A549 (cell line): Measurements from ENCODE around the gene MPC1. TPM values are rescaled to one million over a fixed set of nuclear protein-coding genes. Genes with fewer than 3 reads are reported as not detected.

ENCODE experiments used
- ATAC-seq, 2 experiments: fragments of 200-7000 bp in 1 of 2; fragments of >200 bp in 1 of 2; cut with Nextera tagmentation in 1 of 2; cut with Tn5 transposase in 1 of 2; 3 replicates each; pipeline versions ENCODE4 v1.8.0 to v1.9.1; 2018 to 2020; ENCODE audit warnings: mild to moderate bottlenecking in 1 of 2, moderate library complexity in 1 of 2
- CTCF ChIA-PET: fragments of 300-600 bp; sonication (Branson Sonifier 250); formaldehyde crosslinking; extraction: SDS; loops from one replicate; lab custom pipeline; 2021; ENCODE audit warnings: antibody characterized with exemption, inconsistent platforms; lab: Yijun Ruan, JAX
- POLR2A ChIA-PET: fragments of 350-600 bp; formaldehyde crosslinking; extraction: SDS; loops from one replicate; lab custom pipeline; 2021; ENCODE audit warnings: antibody characterized with exemption, inconsistent platforms; lab: Yijun Ruan, JAX
- DNase-seq, 2 experiments: peaks; one replicate each; pipeline versions ENCODE4 v3.0.0 to v3.0.0-alpha.2; 2011 to 2016; ENCODE audit warnings: low read depth in 1 of 2, low spot score in 1 of 2
- FAIRE-seq: peaks from 2 replicates; lab custom pipeline; 2011; peaks lifted over from hg19 to GRCh38; lab: Jason Lieb, UNC
- H3K27ac ChIP-seq, 2 experiments: fragments of >200 bp; sonication (Bioruptor Twin); formaldehyde crosslinking; 3 replicates each; pipeline ENCODE4 v1.5.1; 2016 to 2017
- H3K4me1 ChIP-seq: fragments of >200 bp; sonication (Bioruptor Twin); formaldehyde crosslinking; 3 replicates; pipeline ENCODE4 v1.6.1; 2016
- H3K4me2 ChIP-seq: fragments of >200 bp; sonication (Bioruptor Twin); formaldehyde crosslinking; 3 replicates; pipeline ENCODE4 v1.6.1; 2016
- H3K4me3 ChIP-seq: fragments of >200 bp; sonication (Bioruptor Twin); formaldehyde crosslinking; 3 replicates; pipeline ENCODE4 v1.5.1; 2016
- H3K9me3 ChIP-seq: fragments of >200 bp; sonication (Bioruptor Twin); formaldehyde crosslinking; 3 replicates; pipeline ENCODE4 v1.6.1; 2016
- BCL3 ChIP-seq: fragments of >200 bp; sonication (Bioruptor Twin); formaldehyde crosslinking; IDR thresholded peaks from 3 replicates; pipeline ENCODE4 v1.6.1; 2016
- CBX2 ChIP-seq: fragments of 200-600 bp; sonication (generic); IDR thresholded peaks from 2 replicates; pipeline ENCODE4 v1.6.1; 2016; ENCODE audit warnings: low read depth, mild to moderate bottlenecking, borderline replicate concordance
- CHD2 ChIP-seq: fragments of 150-350 bp; IDR thresholded peaks from 2 replicates; pipeline ENCODE4 v1.6.1; 2014; ENCODE audit warnings: low read length; ENCODE audit not compliant: partially characterized antibody
- CTCF ChIP-seq: fragments of >200 bp; sonication (Bioruptor Twin); formaldehyde crosslinking; IDR thresholded peaks from 3 replicates; pipeline ENCODE4 v1.5.1; 2016
- EP300 ChIP-seq, 2 experiments: fragments of >200 bp; sonication (Bioruptor Twin); formaldehyde crosslinking; IDR thresholded peaks; 2 replicates in 1 of 2; 3 replicates in 1 of 2; pipeline ENCODE4 v1.6.1; 2016 to 2017
- FOSL2 ChIP-seq, 2 experiments: fragments of 450-650 bp in 1 of 2; fragments of >200 bp in 1 of 2; sonication (Bioruptor Twin) in 1 of 2; formaldehyde crosslinking; IDR thresholded peaks; 2 replicates each; pipeline versions ENCODE4 v1.5.0 to v1.6.1; 2016 to 2020; ENCODE audit warnings: mild to moderate bottlenecking in 1 of 2, moderate library complexity in 1 of 2
- FOXS1 ChIP-seq: fragments of 250-450 bp; sonication (Bioruptor Pico); IDR thresholded peaks from 2 replicates; pipeline ENCODE4 v1.5.0; 2020; ENCODE audit warnings: mild to moderate bottlenecking, moderate library complexity
- HOXA7 ChIP-seq: fragments of 250-450 bp; sonication (Bioruptor Pico); IDR thresholded peaks from 2 replicates; pipeline ENCODE4 v1.5.0; 2020; ENCODE audit warnings: mild to moderate bottlenecking, moderate library complexity
- HOXB13 ChIP-seq: fragments of 250-450 bp; sonication (Bioruptor Pico); IDR thresholded peaks from 2 replicates; pipeline ENCODE4 v1.5.0; 2020; ENCODE audit warnings: low read depth, mild to moderate bottlenecking, moderate library complexity
- JUN ChIP-seq, 2 experiments: fragments of >200 bp; sonication (Bioruptor Twin); formaldehyde crosslinking; IDR thresholded peaks; 2 replicates in 1 of 2; 3 replicates in 1 of 2; pipeline ENCODE4 v1.6.1; 2016 to 2017
- MYC ChIP-seq: IDR thresholded peaks from 2 replicates; pipeline ENCODE4 v1.6.1; 2012; ENCODE audit warnings: mild to moderate bottlenecking, inconsistent platforms, low read length, improper control_type of control experiment, borderline replicate concordance
- NFE2L2 ChIP-seq: fragments of 150-350 bp; conservative IDR thresholded peaks from 2 replicates; pipeline ENCODE4 v1.6.1; 2014; ENCODE audit warnings: low read length
- NPAS2 ChIP-seq: fragments of 250-450 bp; sonication (Bioruptor Pico); IDR thresholded peaks from 2 replicates; pipeline ENCODE4 v1.8.0; 2022; ENCODE audit warnings: mild to moderate bottlenecking, moderate library complexity, borderline replicate concordance
- NR3C1 ChIP-seq: fragments of >200 bp; sonication (Bioruptor Twin); formaldehyde crosslinking; IDR thresholded peaks from 3 replicates; pipeline ENCODE4 v1.6.1; 2017
- POLR2A ChIP-seq: IDR thresholded peaks from 2 replicates; pipeline ENCODE4 v1.6.1; 2012; ENCODE audit warnings: mild to moderate bottlenecking, low read length
- RAD21 ChIP-seq, 2 experiments: fragments of >200 bp in 1 of 2; sonication (Bioruptor Twin) in 1 of 2; formaldehyde crosslinking in 1 of 2; IDR thresholded peaks in 1 of 2; conservative IDR thresholded peaks in 1 of 2; 2 replicates in 1 of 2; 3 replicates in 1 of 2; pipeline ENCODE4 v1.6.1; 2012 to 2018; ENCODE audit warnings: inconsistent platforms in 1 of 2
- RFX5 ChIP-seq: fragments of 450-650 bp; IDR thresholded peaks from 2 replicates; pipeline ENCODE4 v1.7.1; 2014; ENCODE audit warnings: antibody characterized with exemption, mild to moderate bottlenecking, moderate library complexity
- RNF2 ChIP-seq: fragments of 200-600 bp; sonication (generic); IDR thresholded peaks from 2 replicates; pipeline ENCODE4 v1.6.1; 2016; ENCODE audit warnings: low read depth, mild to moderate bottlenecking, antibody characterized with exemption, moderate library complexity, borderline replicate concordance
- SMC3 ChIP-seq: fragments of >200 bp; sonication (Bioruptor Twin); formaldehyde crosslinking; IDR thresholded peaks from 3 replicates; pipeline ENCODE4 v1.6.1; 2018; ENCODE audit warnings: inconsistent platforms
- TP53 ChIP-seq: fragments of 250-450 bp; sonication (Bioruptor Pico); IDR thresholded peaks from 2 replicates; pipeline ENCODE4 v1.5.0; 2021; ENCODE audit warnings: mild to moderate bottlenecking, moderate library complexity
- USF2 ChIP-seq: fragments of 450-650 bp; IDR thresholded peaks from 2 replicates; pipeline ENCODE4 v1.6.1; 2014; ENCODE audit warnings: antibody characterized with exemption
- ZC3H11A ChIP-seq: fragments of 450-650 bp; IDR thresholded peaks from 2 replicates; pipeline ENCODE4 v1.6.1; 2014; ENCODE audit warnings: antibody characterized with exemption, mild to moderate bottlenecking
- ZNF302 ChIP-seq: fragments of 250-450 bp; sonication (Bioruptor Pico); IDR thresholded peaks from 2 replicates; pipeline ENCODE4 v1.9.0; 2021; ENCODE audit warnings: inconsistent platforms, mild to moderate bottlenecking, moderate library complexity
- ZSCAN20 ChIP-seq: fragments of 250-450 bp; sonication (Bioruptor Pico); IDR thresholded peaks from 2 replicates; pipeline ENCODE4 v1.8.0; 2022; ENCODE audit warnings: mild to moderate bottlenecking, moderate library complexity
- WGBS: methylation state at CpG from one replicate; pipeline ENCODE4 v1.1.6; 2017; ENCODE audit errors: missing lambda C conversion rate; 5-methylcytosine and 5-hydroxymethylcytosine counted together
- polyA plus RNA-seq, 4 experiments: library from polyadenylated mRNA; depleted of rRNA in 3 of 4; stranded (reverse); fragments of >200 nt; fragmentation: RNase III in 1 of 4; extraction: RNeasy Plus Mini Kit Qiagen cat#74134 plus additional on column Dnase treatment in 1 of 4; gene quantifications; 2 replicates in 3 of 4; 3 replicates in 1 of 4; pipeline ENCODE4 v1.2.3, GENCODE V29; 2011 to 2017

The MPC1 gene
- polyA plus RNA-seq, 2 of the 4 experiments (the other 2 are of a cell fraction), result 4.4 to 7.7 TPM

DNA sequence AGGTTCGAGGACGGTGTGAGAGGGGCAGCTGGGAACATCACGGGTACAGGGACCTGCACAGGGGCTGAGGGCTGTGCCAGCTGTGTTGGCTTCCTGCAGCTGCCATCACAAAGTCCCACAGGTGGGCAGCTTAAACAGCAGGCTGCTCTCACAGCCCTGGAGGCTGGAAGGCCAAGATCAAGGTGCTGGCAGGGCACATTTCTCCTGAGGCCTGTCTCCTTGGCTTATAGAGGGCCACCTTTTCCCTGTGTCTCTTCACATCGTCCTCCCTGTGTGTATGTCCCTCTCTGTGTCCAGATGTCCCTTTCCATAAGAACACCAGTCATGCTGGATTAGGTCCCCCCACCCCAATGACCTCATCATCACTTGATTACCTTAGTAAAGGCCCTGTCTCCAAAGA, 15.1 kb upstream of the MPC1 start:
- H3K4me2 ChIP-seq, result no peak overlapping the region
- no peaks in the 10 kb centered on the region for H3K4me1 ChIP-seq
- ChIA-PET CTCF (interaction anchor here (0.6 to 5.1 kb wide), 4 partner anchors 12 to 241 kb away, joined by 3 to 45 read pairs (median 13); no protein-coding TSS in a partner anchor), POLR2A (no interaction called here)
- no peak for FAIRE-seq
- DNase-seq, result no peak
- ATAC-seq, result no peak
- no peak for TF ChIP-seq FOXS1 (CRISPR knock-in tag)
- no peak for TF ChIP-seq TP53 (CRISPR knock-in tag)
- no peak for TF ChIP-seq POLR2A
- no peak for TF ChIP-seq RNF2
- TF ChIP-seq BCL3, result no peak
- TF ChIP-seq NR3C1, result no peak
- no peak for TF ChIP-seq CTCF
- TF ChIP-seq RAD21 (conservative IDR thresholded peaks at IDR 0.05 in 1 of 2, IDR thresholded peaks at IDR 0.05 in 1 of 2), result no peak
- no peak for TF ChIP-seq ZNF302 (CRISPR knock-in tag)
- no peak for TF ChIP-seq NFE2L2
- TF ChIP-seq HOXA7, result no peak
- no peak for TF ChIP-seq CHD2
- no peak for TF ChIP-seq HOXB13 (CRISPR knock-in tag)
- no peaks in the 10 kb centered on the region for H3K9me3 ChIP-seq
- H3K27ac ChIP-seq, result no peak overlapping the region
- WGBS, result 0% methylated on average over 1 of the region's 4 CpGs
- no peak overlapping the region for H3K4me3 ChIP-seq

DNA sequence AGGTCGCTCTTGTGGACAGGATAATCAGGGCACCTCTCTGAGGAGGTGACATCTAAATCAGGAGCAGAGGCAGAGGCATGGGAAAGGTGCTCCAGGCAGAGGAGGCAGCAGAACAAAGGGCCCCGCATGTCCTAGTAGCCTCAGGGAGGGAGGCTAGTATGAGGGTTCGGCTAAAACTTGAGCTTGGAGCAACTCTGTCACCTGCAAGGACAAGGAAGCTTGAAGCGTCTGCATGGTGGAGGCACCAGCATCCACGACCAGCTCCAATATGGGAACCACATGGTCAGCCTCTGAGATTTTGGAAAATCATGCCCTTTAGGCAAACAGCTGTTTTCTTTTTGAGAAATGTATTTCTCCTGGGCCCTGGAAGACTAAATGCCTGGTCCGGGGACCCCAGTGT, 13.0 kb upstream of the MPC1 start:
- Histone ChIP-seq H3K4me3 (no peak overlapping the region), H3K4me1 (no peaks in the 10 kb centered on the region), H3K9me3 (no peaks in the 10 kb centered on the region), H3K4me2 (no peak overlapping the region), H3K27ac (no peak overlapping the region)
- DNase-seq (no peak), FAIRE-seq (no peak), ATAC-seq (no peak)
- CTCF ChIA-PET, result interaction anchor here (2.4 kb wide), 1 partner anchor 120 kb away, joined by 7 read pairs; no protein-coding TSS in a partner anchor
- TF ChIP-seq RNF2, result no peak
- TF ChIP-seq SMC3, result no peak
- no peak for TF ChIP-seq JUN (IDR thresholded peaks at IDR 0.05)
- no peak for TF ChIP-seq FOSL2 (IDR thresholded peaks at IDR 0.05)
- TF ChIP-seq FOSL2 (CRISPR knock-in tag; IDR thresholded peaks at IDR 0.05), result no peak
- no peak for TF ChIP-seq ZC3H11A
- no peak for TF ChIP-seq RFX5
- TF ChIP-seq NPAS2 (CRISPR knock-in tag), result no peak
- no peak for TF ChIP-seq ZSCAN20
- no peak for TF ChIP-seq CBX2
- TF ChIP-seq EP300 (IDR thresholded peaks at IDR 0.05), result no peak
- no peak for TF ChIP-seq USF2
- no peak for TF ChIP-seq ZNF302 (CRISPR knock-in tag)
- TF ChIP-seq MYC, result no peak
- POLR2A ChIA-PET, result no interaction called here
- 55% methylated on average over 6 of the region's 6 CpGs for WGBS
